Pancreas (tissue), 10 donors: ENCODE data around the gene HEMGN. TPM values are rescaled to one million over a fixed set of nuclear protein-coding genes. Genes with fewer than 3 reads are reported as not detected.
"Not testable (repeated sequence)": the region's sequence is repeated elsewhere in the genome, so short reads cannot be mapped to it uniquely, and the experiment has no call there.

ENCODE experiments used
- ATAC-seq, 4 donors: fragments of 200-7000 bp; cut with Tn5 transposase; one replicate each; pipeline versions ENCODE4 v1.8.0 to v1.9.1; 2020; ENCODE audit warnings: mild to moderate bottlenecking in 4 of 4, moderate library complexity in 4 of 4
- DNase-seq, 6 donors: peaks; one replicate each; pipeline ENCODE4 v3.0.0-alpha.2; 2020
- FAIRE-seq: peaks from 2 replicates; lab custom pipeline; 2012; peaks lifted over from hg19 to GRCh38; lab: Jason Lieb, UNC
- H3K27ac ChIP-seq, 4 donors: fragments of 200-600 bp; sonication (generic); 1 replicate in 3 of 4; 2 replicates in 1 of 4; pipeline versions ENCODE4 v1.5.0 to v1.8.0; 2020
- H3K27me3 ChIP-seq, 4 donors: fragments of 200-600 bp; one replicate each; pipeline ENCODE4 v1.8.0; 2021
- H3K36me3 ChIP-seq, 3 donors: fragments of 200-600 bp; sonication (generic) in 1 of 3; one replicate each; pipeline versions ENCODE4 v1.5.0 to v1.8.0; 2020 to 2021
- H3K4me1 ChIP-seq, 3 donors: fragments of 200-600 bp; one replicate each; pipeline ENCODE4 v1.8.0; 2021
- H3K4me3 ChIP-seq, 4 donors: fragments of 200-600 bp; sonication (generic) in 2 of 4; one replicate each; pipeline versions ENCODE4 v1.5.0 to v1.8.0; 2020 to 2021
- H3K9me3 ChIP-seq, 4 donors: fragments of 200-600 bp; one replicate each; pipeline ENCODE4 v1.8.0; 2021
- WGBS, 2 donors: extraction: QIAGEN DNeasy Blood & Tissue Kit; methylation state at CpG; one replicate each; pipeline ENCODE4 v1.1.7; 2013; 5-methylcytosine and 5-hydroxymethylcytosine counted together
- intact Hi-C, 3 donors: fragments of 100-400 bp; cut with DNase I; formaldehyde crosslinking; loops; one replicate each; pipeline versions ENCODE4 v1.11.1 to v1.14.2; 2022
- polyA plus RNA-seq, 2 donors: library from polyadenylated mRNA; stranded (reverse); fragments of 200-250 nt; gene quantifications; one replicate each; pipeline ENCODE4 v1.2.3, GENCODE V29; 2013
- total RNA-seq, 6 donors: library from RNA; stranded (reverse); fragmentation: NEBNext Ultra II Directional in 4 of 6; extraction: Animal tissue kit (Norgen Biotek cat#: 25700) in 4 of 6; gene quantifications; one replicate each; pipeline versions ENCODE4 v1.2.1 to v1.2.4, GENCODE V29; 2021 to 2023
- TF ChIP-seq, protein P1 (sequence below), 4 donors: fragments of 200-600 bp; sonication (generic) in 3 of 4; IDR thresholded peaks; one replicate each; pipeline versions ENCODE4 v1.5.0 to v1.8.0; 2021; ENCODE audit warnings: antibody characterized with exemption in 4 of 4
- donor health status: healthy with polysubstance abuse.
- donor health status: DM: no; HTN: no; CAD: no; lungs with moderate emphysema.
- donor health status: DM: no; HTN: no; CAD: no.
- donor health status: control.
- donor health status: control.
- donor health status: Bipolar disorder and iron deficiency.
- donor health status: DM: yes; HTN: yes; CAD: no.
- donor health status: DM: no; HTN: no; CAD: no.
- donor health status: DM: no; HTN: no; CAD: no.
- donor health status: DM: yes; HTN: yes; CAD: no.

The HEMGN gene
- total and polyA plus RNA-seq, 8 donors: 0.09 TPM; not detected in 7

DNA sequence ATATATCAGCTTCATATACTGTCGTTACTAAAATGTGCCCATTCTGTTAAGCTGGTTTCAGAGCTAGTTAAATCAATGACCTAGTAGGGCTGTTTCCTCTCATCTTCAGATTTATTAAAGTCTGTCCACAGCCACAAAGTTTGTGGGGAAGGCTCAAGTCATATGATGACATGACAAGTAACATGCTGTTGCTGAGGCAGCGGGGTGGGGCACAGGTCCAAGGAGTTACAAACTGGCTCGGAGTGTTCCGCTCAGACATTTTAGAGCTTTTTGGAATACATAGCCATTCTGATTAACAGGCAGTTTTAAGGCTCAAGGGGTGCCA lies 42.5 kb upstream of the HEMGN start:
- Histone ChIP-seq H3K27ac (no peak overlapping the region), H3K4me1 (peaks cover 0 to 4% (median 1%) of the 10 kb centered on the region in 3 donors), H3K36me3 (no peaks in the 10 kb centered on the region), H3K4me3 (no peak overlapping the region), H3K27me3 (no peaks in the 10 kb centered on the region), H3K9me3 (no peaks in the 10 kb centered on the region)
- no peak for FAIRE-seq
- no peak for DNase-seq
- ATAC-seq: no peak
- 62 to 63% methylated on average over 4 of the region's 4 CpGs for whole genome bisulfite sequencing, 2 donors
- TF ChIP-seq, protein P1, sequence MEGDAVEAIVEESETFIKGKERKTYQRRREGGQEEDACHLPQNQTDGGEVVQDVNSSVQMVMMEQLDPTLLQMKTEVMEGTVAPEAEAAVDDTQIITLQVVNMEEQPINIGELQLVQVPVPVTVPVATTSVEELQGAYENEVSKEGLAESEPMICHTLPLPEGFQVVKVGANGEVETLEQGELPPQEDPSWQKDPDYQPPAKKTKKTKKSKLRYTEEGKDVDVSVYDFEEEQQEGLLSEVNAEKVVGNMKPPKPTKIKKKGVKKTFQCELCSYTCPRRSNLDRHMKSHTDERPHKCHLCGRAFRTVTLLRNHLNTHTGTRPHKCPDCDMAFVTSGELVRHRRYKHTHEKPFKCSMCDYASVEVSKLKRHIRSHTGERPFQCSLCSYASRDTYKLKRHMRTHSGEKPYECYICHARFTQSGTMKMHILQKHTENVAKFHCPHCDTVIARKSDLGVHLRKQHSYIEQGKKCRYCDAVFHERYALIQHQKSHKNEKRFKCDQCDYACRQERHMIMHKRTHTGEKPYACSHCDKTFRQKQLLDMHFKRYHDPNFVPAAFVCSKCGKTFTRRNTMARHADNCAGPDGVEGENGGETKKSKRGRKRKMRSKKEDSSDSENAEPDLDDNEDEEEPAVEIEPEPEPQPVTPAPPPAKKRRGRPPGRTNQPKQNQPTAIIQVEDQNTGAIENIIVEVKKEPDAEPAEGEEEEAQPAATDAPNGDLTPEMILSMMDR (IDR thresholded peaks at IDR 0.05): no peak
- intact Hi-C loops: no loop called here

DNA sequence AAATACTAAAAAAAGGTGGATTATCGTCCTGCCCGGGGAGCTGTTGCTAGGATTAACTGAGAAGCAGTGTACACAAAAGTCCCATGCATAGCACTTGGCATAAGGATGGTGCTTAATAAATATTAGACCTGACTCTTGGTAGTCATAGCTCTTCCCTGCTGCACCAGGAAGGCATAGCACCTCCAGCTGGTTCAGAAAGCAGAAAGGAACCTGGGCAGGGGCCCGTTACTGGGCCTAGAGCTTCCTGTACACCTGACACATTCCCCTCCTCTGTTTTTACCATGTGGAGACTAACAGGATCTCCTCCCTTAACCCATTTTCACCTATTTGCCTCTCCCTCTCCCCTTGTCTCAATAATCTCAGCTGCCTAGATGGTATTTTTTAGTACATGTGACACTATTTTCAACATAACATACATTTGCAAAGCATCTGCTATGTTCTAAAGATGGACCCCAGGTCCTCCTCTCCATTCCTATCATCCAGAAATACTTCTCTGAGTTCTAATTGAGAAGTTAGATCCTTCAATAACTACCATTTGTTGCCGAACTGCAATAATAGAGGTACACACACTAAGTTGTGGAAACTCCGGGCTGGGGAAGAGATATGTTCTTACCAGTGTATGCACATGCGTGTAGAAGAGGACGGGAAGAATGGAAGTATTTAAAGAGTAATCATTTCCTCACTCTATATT lies 42.0 kb upstream of the HEMGN start:
- no peaks in the 10 kb centered on the region for H3K36me3 ChIP-seq
- H3K27ac ChIP-seq: no peak overlapping the region
- TF ChIP-seq, protein P1 (IDR thresholded peaks at IDR 0.05): no peak
- H3K4me3 ChIP-seq: no peak overlapping the region
- DNase-seq: no peak
- no peaks in the 10 kb centered on the region for H3K27me3 ChIP-seq
- no peak for ATAC-seq
- WGBS, 2 donors: 83 to 94% methylated on average over 7 of the region's 7 CpGs
- H3K4me1 ChIP-seq: no peaks in the 10 kb centered on the region
- no peak for FAIRE-seq
- intact Hi-C loops: no loop called here
- no peaks in the 10 kb centered on the region for H3K9me3 ChIP-seq

DNA sequence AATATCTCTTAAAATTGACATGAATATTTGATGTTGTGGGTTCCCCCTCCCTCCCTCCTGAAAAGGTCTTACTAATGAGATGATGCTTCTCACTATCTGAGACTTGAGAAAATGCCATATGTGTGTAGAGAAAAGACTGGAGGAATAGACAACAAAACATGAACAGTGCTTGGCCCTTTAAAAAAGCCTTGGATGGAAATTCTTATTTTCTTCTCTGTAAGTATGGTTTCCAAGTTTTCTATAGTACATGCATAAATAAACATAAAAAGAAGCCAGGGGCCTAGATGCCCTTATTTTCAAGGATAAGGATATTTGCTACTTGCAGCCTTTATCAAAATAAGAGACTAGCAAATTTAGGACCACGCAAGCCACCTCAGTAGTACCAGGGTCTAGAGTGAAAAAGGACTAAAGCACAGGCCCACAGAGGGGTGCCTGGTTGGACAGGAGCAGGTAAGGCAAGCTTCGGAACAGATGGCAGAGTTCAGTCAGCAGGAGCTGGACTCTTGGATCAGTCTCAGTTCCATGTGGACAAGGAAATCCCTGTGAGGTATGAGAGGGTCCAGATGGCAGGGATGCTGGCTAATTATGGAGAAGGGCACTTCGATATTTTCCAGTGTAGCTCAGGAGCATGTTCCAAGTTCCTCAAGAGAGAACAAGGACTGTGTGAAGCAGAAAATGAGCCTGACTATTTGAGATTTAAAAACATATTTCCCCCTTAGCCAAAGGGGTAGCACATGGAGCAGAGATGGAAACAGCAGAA lies 40.6 kb upstream of the HEMGN start:
- Histone ChIP-seq H3K4me1 (no peaks in the 10 kb centered on the region), H3K9me3 (no peaks in the 10 kb centered on the region), H3K27me3 (no peaks in the 10 kb centered on the region), H3K4me3 (no peak overlapping the region), H3K27ac (no peak overlapping the region), H3K36me3 (no peaks in the 10 kb centered on the region)
- FAIRE-seq (no peak), DNase-seq (no peak), ATAC-seq (no peak)
- 79 to 87% methylated on average over 3 of the region's 3 CpGs for WGBS, 2 donors
- TF ChIP-seq, protein P1 (IDR thresholded peaks at IDR 0.05): no peak
- intact Hi-C loops: no loop called here

DNA sequence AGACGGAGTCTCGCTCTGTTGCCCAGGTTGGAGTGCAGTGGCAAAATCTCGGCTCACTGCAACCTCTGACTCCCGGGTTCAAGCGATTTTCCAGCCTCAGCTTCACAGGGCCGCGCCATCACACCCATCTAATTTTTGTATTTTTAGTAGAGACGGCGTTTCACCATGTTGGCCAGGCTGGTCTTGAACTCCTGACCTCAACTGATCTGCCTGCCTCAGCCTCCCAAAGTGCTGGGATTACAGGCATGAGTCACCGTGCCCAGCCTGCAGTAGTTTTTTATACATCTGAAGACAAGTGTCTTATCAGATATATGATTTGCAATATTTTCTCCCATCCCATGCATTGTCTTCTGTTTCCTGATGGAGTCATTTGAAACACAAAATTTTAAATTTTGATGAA lies 38.7 kb upstream of the HEMGN start:
- H3K36me3 ChIP-seq, H3K4me1 ChIP-seq, FAIRE-seq, H3K9me3 ChIP-seq, H3K4me3 ChIP-seq, intact Hi-C loops, ATAC-seq, H3K27ac ChIP-seq, H3K27me3 ChIP-seq, DNase-seq: not testable (repeated sequence)
- WGBS, 2 donors: 92 to 93% methylated on average over 10 of the region's 10 CpGs

DNA sequence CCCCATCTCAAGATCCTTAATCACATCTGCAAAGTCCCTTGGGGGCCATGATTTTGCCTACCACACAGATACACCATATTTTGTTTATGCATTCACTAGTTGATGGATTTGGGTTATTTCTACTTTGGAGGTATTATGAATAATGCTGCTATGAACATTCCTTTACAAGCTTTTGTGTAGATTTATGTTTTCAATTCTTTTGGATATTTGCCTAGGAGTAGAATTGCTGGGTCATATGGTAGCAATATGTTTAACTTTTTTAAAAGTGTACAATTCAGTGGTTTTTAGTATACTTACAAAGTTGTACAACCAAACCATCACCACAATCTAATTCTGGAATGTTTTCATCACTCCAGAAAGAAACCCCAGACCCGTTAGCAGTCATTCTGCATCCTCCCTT lies 37.4 kb upstream of the HEMGN start:
- TF ChIP-seq, protein P1 (IDR thresholded peaks at IDR 0.05): no peak
- Histone ChIP-seq H3K27me3 (no peaks in the 10 kb centered on the region), H3K4me1 (no peaks in the 10 kb centered on the region), H3K36me3 (no peaks in the 10 kb centered on the region), H3K9me3 (no peaks in the 10 kb centered on the region), H3K4me3 (no peak overlapping the region), H3K27ac (no peak overlapping the region)
- intact Hi-C loops: no loop called here
- FAIRE-seq (no peak), ATAC-seq (no peak), DNase-seq (no peak)
- 71 to 82% methylated on average over 1 of the region's 1 CpG for WGBS, 2 donors
